ENCODE results near the gene ME2.
"Not testable (repeated sequence)": the region's sequence is repeated elsewhere in the genome, so short reads cannot be mapped to it uniquely, and the experiment has no call there.

ME2 gene

DNA sequence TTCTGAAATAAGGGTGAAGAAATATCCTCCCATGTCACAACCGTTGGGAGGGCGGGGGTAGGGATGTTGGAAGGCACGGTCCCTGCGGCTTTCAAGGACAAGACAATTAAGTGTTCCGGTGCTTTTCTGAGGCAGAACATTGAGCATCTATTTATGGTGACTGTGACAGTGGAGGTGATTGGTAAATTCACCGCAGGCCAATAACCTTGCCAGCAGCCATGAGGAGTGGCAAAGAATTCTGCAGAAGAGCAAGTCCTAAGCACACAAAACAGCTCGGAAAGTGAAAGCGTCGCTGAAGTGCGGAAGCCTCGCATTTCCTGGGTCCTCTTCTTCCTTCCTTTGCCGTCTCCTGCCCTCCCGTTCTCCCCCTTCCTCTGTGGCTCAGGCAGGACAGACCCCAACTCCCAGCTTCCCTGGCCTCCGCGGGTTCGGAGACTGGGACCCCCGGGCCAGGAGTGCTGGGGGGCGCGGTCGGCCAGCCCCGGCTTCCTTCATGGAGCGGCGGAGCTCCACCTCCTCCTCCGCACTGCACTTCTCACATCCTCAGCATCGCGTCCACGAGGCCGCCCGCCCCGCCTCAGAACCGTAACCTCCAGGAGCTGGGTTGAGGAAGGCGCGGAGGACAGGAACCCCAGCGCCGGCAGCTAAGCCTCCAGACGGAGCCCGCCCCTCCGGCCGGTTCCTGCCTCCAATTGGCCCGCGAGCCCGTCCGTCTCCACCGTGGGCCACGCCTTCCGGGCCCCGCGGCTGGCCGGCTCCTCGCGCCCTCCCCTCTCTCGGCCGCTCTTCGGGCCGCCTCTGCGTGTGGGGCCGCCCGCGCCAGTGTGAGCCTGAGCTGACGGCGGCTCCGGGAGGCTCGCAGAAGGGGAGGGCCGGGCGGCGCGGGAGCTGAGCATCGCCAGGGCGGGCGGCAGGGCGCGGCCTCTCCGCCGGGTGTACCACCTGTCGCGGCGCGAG, at the start of gene ME2:
ME2 (plus strand) TSS at position 774 of the 957 bp plus-strand sequence. CDS start 16,703 bp downstream, outside the sequence.
- DNase-seq, result peak; percentile 97

DNA sequence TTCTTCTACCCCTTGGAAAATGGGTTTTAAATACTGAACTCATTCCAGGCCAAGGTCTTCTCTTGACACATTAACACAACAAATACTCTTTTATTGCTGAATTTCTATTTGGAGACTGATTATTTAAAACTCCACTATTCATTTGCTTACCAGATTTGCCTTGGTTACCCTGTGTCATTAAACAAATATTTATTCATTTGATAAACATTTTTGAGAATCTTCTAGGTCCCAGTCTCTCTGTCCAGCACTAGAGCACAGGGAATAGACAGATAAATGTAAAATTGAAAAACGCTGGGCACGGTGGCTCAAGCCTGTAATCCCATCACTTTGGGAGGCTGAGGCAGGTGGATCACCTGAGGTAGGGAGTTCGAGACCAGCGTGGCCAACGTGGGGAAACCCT, 49.3 kb upstream of the ME2 start:
- DNase-seq, result no peak

DNA sequence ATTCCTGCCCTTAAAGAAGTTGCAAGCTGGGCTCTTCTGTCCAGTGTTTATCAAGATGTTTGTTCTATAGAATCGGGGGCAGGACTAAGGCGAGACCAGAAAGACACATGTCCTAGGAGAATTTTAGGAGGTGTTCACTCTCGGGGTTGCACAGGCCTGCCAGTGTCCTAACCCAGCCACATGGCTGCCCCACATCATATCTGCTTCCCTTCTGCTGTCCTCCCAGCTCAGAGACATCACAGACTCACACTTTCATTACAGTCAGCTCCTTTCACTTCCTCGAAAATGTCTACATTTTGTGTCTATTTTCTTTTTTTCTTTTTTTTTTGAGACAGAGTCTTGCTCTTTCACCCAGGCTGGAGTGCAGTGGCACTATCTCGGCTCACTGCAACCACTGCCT, 48.4 kb upstream of the ME2 start:
- peak; percentile 19 for DNase-seq

DNA sequence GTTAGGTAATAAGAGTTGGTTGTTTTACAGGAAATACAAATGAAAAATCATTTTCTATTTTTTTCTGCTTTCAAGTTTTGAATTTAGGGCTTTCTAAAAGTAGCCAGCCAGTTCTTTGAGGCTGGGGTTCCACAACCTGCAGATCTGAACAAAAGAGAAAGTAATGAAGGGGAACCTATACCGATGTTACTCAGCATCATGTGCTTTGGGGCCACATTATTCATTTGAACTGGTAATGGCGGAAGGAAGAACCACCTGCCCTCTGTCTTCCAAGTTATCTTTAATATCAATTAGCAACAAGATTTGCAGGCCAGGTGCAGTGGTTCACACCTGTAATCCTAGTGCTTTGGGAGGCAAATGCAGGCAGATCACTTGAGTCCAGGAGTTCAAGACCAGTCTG, 46.2 kb upstream of the ME2 start:
- peak; percentile 11 for DNase-seq

DNA sequence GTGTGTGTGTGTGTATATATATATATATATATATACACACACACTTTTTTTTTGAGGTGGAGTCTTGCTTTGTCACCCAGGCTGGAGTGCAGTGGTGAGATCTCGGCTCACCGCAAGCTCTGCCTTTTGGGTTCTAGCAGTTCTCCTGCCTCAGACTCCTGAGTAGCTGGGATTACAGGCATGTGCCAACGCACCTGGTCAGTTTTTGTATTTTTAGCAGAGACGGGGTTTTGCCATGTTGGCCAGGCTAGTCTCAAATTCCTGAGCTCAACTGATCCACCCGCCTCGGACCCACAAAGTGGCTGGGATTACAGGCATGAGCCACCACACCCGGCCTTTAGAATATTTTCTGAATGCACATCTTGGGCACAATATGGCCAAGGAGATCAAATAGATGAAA, 45.4 kb upstream of the ME2 start:
- not testable (repeated sequence) for DNase-seq

DNA sequence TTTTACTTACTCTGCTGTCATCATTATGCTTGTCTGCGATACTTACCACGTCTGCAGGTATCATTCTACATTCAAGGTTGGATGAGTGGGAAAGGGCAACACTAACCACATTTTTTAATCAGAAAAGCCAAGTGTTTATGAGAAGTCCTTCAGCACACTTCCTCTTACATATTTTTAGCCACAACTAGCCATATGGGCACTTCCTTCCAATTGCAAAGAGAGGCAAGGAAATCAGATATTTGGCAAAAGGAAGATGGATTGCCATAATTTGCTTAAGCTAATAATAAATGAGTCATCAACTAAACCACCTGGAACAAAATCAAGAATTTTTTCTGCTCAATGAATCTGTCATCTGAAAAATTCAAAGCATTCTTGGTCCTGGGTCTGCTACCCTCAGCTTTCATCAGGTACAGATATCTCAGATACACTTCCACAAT, 42.4 kb upstream of the ME2 start:
- no peak for DNase-seq

DNA sequence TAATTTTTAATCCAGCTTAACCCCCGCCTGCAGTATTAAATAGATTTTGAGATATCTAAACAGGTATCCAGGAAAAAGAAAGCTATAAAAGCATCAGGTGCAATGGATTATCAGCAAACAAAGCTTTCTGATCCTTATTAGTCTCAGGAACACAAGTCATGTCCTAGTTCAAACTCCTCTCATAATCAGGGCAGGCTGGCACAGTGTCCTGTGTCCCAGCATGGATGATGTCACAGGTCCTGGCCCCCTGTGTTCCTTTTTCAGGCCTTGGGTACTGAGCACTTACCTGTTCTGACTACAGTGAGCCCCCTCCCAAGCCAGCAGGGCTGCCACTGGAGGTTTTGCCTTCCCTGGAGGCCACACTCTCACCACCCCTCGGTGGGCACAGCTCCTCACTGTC, 39.6 kb upstream of the ME2 start:
- no peak for DNase-seq

DNA sequence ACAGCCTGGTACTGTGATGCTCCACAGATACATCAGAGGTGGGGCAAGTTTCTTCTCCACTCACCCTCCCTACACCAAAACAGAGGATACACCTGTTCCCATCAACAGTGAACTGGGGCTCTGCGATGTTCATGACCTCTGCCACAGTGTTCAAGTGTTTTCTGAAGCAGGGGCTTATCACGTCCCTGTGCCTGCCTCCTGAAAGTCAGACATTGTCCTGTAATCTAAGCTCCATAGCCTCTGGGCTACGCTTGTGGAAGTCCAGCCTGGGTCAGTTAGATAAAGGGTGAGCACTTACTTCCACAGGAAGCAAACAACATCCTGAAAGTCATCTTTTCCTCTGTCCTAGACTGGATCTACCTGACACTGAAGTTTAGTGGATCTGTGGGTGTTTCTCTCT, 38.9 kb upstream of the ME2 start:
- no peak for DNase-seq

DNA sequence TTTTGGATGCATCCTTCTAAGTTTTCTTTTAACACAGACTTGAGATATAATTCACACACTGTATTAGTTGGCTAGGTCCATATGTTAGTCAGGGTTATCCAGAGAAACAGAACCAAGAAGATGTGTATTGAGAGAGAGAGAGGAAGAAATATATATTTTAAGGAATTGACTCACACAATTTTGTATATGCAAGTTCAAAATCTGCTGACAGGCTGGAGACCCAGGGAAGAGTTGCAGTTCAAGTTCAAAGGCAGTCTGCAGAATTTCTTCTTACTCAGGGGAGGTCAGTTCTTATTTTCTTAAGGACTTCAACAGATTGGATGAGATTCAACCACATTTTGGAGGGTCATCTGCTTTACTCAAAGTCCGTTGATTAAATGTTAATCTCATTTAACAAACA, 36.1 kb upstream of the ME2 start:
- DNase-seq, result no peak

DNA sequence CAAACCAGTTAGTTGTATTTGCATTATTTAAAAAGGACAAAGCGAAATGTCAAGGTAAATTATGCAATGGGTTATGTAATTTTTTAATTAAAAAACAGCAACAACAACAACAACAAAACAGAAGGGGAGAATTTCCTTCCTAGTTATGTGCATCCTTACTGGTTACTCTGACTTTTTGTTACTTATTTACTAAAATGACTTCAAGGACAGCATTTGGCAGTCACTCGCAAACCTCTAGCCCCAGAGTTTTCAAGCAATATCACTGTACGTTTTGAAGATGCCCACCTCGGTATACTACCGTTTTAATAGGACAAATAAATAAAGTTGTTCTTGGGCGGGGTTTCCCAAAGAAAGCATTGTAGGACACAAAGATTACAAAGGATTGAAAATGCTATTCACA, 34.4 kb upstream of the ME2 start:
- DNase-seq, result no peak

DNA sequence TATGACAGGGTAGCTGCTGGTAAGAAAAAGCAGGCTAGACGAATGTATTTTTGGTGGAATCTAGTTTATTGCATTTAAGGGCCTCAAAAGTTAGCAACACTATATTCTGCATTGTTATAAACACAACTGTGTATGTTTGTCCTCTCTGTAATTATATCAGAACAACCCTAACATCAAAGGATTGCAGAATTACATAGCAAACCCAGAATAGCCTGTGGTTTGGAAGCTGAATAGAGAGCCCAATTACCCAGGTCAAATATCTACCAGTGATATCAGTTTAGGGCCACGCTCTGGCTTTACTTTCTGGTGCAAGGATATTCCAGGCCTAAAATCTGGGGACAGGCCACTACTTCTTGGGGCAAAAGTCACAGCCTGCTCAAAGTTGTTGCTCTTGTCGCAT, 34.0 kb upstream of the ME2 start:
- DNase-seq, result no peak

DNA sequence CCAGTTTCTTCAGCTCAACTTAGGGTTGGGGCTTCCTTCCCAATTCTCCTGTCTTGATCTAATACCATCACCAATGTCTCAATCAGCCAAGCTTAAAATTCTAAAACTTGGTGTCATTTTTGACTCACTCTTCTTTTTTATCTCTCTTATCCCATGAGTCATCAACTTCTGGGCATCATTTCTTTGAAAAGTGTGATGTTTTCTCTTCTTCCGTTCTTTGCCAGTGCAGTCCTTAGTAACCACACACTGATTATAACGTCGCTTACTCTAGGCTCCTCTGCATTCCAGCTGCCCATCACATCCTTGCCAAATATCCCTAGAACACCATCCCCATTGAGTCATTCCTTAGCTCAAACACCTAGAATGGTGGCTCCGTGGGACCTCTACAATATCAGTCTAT, 31.7 kb upstream of the ME2 start:
- DNase-seq, result no peak

DNA sequence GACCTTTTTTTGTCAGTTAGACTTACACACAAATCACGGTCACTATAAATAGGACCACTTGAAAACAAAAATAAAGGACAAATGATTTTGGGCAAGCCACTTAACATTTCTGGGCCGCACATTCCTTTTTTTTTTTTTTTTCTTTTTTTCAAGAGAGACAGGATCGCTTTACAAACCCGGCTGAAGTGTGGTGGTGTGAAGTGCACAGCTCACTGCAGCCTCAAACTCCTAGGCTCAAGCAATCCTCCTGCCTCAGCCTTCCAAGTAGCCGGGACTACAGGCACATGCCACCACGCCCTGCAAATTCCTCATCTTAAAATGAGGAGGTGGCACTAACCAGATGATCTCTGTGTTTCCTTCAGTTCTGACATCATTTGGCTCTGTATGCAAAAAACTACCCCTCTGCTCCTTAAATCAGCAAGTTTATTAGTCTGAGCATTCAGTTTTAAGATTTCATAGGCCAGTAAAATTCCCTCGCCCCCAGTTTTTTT, 30.8 kb upstream of the ME2 start:
- no peak for DNase-seq

DNA sequence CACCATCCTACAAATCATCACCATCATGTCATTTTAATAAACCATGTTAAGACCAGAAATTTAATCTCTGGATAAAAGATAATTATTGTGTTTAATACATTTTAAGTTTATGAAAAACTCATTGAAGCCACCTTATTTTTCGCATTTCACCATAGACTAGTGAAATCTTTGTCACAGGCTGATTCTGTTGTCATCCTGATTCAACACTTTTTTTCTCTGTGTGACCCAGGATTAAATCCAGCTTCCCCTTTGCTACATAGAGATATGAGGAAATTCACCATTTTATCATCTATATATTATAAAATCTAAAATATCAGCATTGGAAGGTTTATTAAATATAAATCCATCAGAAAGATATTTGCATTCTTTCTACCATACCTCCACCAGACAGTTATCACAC, 29.9 kb upstream of the ME2 start:
- no peak for DNase-seq

DNA sequence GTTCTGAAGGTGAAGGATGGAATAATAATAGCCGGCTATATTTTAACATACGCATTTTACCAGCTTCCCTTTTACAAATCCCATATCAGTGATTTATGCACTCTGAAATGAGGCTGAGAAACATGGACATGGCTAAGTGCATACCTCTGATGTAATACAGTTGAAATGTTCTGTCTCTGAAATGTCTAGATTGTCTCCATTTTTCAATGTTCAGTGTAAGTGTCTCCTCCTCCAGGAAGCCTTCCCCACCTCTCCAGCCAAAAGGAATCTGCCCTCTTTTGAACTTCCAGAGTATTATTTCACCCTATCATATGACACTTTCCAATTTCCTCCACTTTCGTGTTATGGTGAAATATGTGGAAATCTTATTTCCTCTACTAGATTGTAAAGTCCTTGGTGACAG, 29.5 kb upstream of the ME2 start:
- no peak for DNase-seq

DNA sequence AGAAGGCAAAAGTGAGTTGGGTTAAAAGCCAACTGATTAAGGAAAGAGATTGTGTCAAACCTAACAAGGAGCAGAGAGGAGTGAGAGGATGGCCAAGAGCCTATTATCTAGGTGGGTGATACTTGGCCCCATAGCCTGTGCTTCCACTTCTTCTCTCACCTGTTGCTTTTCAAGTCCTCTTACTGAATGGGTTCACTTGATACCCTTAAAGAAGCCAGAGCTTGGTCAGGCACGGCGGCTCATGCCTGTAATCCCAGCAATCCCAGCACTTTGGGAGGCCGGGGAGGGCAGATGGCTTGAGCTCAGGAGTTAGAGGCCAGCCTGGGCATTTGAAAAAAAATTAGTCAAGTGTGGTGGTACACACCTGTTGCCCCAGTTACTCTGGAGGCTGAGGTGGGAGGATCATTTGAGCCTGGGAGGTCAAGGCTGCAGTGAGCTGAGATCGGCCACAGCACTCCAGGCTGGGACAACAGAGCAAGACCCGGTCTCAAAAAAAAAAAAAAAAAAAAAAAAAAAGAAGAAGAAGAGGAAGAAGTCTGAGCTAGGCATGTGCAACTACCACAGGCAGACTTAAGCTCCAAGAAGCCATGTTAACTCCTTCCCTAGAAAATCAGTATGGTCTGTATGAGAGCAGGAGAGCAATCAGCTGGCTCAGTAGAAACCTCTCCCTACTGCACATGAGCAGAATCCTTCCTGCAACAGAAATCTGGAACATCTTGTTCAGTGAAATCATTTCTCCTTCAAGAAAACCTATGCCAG, 28.4 kb upstream of the ME2 start:
- DNase-seq, result no peak

DNA sequence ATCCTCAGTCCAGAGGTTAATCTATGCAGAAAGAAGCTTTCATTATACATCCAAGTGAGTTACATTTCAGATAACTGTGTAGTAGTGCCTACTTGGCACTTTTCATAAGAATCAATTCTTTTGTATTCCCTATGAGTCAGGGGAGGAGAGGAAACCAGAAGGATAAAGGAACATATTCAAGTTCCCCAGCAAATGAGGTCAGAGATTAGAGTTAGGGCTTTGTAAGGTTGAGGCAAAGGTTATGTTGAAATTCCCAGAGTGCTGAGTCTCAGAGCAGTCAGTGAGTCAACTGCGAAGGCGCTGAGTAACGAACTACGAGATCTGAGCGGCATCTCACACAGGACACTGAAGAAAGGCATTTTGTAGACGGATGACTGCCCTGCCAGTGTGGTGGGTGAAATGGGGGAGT, 25.1 kb upstream of the ME2 start:
- peak; percentile 77 for DNase-seq

DNA sequence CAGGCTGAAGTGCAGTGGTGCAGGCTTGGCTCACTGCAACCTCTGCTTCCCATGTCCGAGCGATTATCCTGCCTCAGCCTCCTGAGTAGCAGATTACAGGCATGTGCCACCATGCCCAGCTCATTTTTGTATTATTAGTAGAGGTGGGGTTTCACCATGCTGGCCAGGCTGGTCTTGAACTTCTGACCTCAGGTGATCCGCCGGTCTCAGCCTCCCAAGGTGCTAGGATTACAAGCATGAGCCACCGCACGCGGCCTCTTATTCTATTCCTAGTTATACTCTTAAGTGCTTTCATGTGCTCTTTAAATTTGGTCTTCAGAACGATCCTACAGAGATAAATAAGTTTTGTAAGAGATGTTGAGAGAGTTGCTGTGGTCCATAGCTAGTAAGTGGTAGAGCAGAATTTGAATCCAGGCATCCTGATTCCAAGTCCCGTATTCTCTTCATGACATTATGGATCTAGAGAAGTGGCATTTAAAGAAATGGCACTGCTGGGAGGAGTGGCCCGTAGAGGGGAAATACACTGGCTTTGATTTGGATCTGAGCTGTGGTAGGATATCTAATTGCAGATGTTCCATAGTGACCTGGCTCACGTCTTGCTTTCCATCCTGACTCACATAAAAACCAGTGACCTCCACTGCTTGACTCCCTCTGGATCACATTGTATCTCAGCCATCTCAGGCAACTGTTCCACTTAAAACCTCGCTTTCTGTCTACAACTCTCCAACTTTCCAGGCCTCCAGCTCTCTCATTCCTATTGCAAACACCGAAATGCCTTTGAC, 22.8 kb upstream of the ME2 start:
- no peak for DNase-seq

DNA sequence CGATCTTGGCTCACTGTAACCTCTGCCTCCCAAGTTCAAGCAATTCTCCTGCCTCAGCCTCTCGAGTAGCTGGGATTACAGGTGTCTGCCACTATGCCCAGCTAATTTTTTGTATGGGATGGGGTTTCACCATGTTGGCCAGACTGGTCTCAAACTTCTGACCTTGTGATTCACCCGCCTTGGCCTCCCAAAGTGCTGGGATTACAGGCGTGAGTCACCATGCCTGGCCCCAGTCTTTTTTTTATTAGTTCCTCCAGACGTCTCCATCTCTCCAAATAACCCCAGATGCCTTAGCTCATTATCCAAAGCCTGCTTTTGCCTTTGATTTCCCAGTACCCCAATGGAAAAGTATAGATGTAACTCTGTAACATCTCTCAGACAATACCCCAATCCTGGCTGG, 21.8 kb upstream of the ME2 start:
- not testable (repeated sequence) for DNase-seq

DNA sequence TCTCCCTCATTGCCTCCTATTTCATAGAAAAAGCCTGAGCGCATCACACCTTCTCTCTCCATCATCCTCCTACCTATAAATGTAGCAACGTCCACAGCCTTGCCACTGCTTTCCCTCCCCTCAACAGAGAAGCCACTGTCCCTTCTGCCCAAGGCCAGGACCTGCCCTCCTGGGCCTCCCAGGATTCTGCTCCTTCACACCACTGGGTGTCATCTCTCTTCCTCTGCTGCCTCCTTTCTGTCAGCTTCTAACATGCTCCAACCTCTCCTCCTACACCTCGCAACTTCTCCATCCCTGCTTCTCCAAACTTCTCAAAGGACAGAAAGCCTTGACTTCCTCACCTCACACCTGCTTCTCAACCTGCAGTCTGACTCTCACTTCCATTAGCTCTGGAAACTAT, 21.2 kb upstream of the ME2 start:
- no peak for DNase-seq

DNA sequence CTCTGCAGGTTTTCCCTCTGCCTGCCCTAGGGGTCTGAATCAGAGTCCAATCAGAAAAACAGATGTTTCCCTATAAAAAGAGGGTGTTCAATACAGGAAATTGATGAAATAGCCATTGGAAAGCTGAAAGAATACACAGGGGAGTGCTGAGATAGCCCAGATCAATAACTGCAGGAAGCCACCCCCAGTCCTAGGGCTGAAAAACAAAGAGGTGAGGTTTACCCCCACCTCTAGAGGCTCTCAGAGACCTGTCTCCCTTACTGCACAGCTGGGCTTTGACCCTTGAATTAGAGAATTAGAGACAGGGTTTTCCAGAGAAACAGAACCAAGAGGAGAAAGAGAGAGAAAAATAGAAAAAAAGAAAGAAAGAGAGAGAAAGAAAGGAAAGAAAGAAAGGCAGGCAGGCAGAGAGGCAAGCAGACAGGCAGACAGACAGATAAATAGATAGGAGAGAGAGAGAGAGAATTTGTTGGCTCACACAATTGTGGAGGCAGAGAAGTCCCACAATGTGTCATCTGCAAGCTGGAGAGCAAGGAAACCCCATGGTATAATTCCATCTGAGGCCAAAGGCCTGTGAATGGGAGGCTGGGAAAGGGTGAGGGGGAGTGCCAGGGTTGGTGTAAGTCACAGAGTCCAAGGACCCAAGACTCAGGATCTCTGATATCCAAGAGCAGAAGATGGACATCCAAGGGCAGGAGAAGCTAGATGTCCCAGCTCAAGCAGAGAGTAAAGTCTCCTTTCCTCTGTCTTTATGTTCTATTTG, 18.9 kb upstream of the ME2 start:
- no peak for DNase-seq

DNA sequence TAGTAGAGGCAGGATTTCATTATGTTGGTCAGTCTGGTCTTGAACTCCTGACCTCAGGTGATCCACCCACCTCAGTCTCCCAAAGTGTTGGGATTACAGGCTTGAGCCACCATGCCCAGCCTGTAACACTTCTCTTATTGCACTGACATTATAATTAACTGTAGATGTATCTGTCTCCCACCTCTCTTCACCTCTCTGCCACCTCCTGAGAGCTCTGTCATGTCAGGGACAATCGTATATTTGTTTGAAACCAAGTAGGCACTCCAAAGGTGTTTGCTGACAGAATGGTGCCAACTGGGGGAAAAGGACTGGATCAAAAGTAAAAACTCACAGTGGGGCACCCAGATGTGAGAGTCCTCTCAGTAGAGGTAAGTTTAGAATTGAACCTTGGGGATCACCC, 17.3 kb upstream of the ME2 start:
- no peak for DNase-seq

Data from islet precursor cell (in vitro differentiated cells).